ENCODE measurements around the gene COX8C.
A peak's percentile ranks its signal among the peaks of the same experiment; 100 is the strongest.

The COX8C gene, protein sequence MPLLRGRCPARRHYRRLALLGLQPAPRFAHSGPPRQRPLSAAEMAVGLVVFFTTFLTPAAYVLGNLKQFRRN

DNA sequence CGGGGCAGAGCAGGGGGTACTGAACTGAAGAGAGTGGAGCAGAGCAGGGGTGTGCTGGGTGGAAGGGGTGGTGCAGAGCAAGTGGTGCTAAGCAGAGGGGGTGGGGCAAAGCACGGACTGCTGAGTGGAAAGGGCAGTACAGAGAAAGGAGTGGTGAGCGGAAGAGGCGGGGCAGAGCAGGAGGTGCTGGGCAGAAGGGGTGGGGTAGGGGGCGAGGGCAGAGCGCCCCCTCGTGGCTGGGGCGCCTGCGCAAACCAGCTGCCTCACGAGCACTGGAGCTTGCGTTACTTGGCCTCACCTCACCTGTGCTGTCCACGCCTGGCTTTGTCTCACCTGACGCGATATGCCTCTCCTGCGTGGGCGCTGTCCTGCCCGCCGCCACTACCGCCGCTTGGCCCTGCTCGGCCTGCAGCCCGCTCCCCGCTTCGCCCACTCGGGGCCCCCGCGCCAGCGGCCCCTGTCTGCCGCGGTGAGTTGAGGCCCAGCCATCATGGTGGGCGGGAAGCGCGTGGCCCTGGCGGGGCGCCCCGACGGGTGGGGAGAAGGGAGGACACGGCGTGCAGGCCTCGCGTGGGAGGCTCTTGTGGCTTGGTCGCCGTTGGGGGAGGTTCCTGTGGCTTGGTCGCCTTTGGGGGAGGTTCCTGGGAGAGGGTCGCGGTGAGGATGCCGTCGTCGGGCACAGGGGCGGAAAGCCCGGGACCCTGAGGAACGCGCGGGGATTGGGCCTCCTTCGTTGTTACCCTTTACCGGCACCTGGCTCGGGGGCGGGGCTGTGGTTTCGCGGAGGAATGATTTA is at the start of gene COX8C:
Gene COX8C (plus strand): TSS at position 257 of the 796 bp plus-strand sequence. CDS start 87 bp downstream, at position 344.
- no peak for DNase-seq

GRCh38 chr14:93299416-93299815 is 47.6 kb upstream of the COX8C start:
- no peak for DNase-seq

- no peak for DNase-seq
Measured at GRCh38 chr14:93299866-93300265, 47.1 kb upstream of the COX8C start.

DNA sequence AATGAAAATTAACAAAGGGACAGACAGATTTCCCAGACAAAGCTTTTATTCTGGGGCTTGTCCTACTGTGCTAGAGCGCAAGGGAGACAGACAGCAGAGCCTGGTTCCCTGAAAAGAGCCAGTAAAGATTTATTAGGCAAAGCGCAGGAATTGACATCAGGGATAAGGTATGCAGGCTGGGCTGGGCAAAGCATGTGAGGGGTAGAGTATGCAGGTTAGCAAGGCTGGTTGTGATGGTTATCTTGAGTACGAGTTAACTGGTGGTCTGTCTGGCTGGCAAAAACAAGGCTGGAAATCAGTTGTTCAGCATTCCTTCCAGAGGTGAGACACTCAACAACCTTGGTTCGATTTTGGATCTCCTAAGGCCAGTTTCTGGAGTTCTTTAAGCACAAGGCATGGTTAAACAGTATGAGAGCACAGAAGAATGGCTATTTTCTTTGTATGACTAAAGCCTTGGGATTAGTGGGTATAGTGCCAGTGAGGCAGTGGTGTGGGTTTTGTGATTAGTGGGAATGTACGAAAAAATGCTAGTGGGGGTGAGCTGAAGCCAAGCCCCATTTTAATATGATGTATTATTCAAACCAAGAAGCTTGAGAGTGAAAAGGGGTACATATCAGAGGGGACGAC is 45.0 kb upstream of the COX8C start:
- DNase-seq = peak; percentile 35

DNA sequence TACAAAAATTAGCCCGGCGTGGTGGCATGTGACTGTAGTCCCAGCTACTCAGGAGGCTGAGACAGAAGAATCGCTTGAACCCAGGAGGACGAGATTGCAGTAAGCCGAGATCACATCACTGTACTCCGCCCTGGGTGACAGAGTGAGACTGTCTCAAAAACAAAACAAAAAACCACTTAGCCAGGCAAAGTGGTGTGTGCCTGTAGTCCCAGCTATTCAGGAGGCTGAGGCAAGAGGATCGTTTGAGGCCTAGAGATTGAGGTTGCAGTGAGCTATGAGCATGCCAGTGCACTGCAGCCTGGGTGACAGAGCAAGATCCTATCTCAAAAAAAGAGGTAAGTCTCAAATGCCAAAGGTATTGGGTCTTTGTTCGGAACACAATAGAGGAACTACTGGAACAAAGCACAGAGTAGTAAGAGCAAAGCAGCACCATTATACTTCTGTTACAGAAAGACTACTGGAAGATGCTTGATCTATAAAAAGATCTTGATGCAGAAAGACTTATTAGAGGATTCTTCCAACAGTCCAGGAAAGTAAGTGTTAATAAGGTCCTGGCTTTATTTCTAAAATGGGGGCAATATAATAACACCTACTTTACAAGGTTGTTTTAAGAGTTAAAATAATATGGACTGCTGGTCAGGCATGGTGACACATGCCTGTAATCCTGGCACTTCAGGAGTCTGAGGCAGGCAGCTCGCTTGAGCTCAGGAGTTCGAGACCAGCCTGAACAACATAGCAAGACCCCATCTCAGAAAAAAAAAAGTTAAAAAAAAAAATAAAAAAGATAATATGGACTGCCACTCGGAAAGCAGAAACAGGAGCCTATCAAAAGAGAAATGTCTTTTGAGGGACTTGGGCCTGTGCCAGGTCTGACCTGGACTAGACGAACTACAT is 44.0 kb upstream of the COX8C start:
- DNase-seq = no peak

DNA sequence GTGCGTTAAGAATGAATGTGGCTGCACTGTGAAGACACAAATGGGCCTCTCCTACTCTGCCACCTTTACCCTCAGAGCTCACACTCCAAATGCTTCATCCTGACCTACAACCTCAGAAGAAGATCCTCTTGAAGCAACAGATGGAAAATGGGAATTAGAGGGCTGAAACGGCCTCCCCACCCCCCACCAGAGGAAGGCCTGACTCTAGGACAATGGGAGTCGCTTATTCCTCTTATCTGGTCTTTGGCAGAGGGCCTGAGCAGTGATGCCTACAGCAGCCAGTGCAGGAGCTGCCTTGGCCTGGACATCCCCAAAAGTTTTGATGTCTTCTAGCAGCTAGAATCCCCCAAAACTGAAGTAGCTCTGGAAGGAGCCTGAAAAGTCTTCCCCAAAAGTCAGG is 43.3 kb upstream of the COX8C start:
- no peak for DNase-seq

GRCh38 chr14:93304771-93305170 is 42.2 kb upstream of the COX8C start:
- peak; percentile 33 for DNase-seq

- no peak for DNase-seq
Measured at GRCh38 chr14:93305725-93306418, 41.1 kb upstream of the COX8C start.

- DNase-seq = no peak
Measured at GRCh38 chr14:93306812-93307211, 40.2 kb upstream of the COX8C start.

DNA sequence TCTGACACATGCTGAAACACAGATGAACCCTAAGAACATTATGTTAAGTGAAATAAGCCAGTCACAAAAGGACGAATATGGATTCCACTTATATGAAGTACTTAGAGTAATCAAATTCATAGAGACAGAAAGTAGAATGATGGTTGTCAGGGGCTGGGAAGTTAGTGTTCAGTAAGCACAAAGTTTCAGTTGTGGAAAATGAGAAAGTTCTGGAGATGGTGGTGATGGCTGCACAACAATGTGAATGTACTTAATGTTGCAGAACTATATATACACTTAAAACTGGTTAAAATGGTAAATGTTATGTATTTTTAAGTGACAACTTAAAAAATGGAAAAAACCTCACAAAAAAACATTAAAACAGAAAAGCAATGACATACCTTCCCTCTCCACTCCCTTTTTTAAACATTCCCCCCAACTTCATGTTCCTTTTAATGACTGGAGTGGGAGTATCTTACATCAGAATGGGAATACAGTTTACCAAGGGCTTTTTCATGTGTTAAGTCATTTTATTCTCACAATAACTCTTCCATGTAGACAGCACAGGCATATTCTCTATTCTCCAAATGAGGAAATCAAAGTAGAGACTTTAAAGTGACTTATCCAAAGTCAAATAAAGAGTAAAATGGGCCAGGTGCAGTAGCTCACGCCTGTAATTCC is 38.2 kb upstream of the COX8C start:
- DNase-seq = no peak

- no peak for DNase-seq
Measured at GRCh38 chr14:93309427-93309966, 37.5 kb upstream of the COX8C start.

- no peak for DNase-seq
Measured at GRCh38 chr14:93311082-93311481, 35.9 kb upstream of the COX8C start.

- no peak for DNase-seq
Measured at GRCh38 chr14:93315575-93315974, 31.4 kb upstream of the COX8C start.

DNA sequence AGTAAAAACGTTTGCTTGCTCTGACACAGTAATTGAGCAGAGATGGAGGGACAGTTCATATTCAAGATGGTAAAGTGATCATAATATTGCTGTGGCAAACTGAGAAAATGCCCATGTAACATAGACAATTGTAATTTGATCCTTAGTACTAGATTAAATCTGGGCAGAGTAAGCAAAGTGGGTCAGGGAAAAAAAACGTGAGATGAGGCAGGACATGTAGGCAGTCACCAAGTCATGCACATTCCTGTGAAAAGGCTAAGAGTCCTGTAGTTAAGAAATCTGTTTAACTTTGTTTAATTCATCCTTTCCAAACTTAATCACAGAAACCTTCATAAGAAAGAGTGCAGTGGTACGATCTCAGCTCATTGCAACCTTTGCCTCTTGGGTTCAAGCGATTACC is 30.3 kb upstream of the COX8C start:
- DNase-seq = no peak

DNA sequence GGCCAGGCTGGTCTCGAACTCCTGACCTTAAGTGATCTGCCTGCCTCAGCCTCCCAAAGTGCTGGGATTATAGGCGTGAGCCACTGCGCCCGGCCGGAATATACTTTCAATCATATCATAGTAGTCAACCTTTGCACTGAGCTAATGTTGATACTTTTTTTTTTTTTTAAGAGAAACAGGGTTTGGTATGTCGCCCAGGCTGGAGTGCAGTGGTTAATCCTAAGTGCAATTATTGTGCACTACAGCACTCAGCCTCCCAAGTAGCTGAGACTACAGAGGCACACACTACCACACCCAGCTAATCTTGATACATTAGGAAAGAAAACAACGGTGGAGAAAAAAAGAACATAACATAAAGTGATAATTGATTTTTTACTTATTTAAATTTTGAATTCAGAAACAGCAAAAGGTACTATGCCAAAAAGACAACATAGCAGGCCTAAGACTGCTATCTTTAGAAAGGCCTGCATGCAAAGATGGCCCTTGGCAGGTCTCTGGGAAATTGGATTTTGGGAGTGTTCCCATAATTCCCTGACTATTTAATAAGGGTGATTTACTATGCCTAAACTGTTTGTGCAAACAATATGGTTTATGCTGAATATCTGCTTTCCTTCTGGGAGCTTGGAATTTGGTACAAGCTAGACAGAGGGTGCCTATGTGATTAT is 29.6 kb upstream of the COX8C start:
- DNase-seq = no peak

DNA sequence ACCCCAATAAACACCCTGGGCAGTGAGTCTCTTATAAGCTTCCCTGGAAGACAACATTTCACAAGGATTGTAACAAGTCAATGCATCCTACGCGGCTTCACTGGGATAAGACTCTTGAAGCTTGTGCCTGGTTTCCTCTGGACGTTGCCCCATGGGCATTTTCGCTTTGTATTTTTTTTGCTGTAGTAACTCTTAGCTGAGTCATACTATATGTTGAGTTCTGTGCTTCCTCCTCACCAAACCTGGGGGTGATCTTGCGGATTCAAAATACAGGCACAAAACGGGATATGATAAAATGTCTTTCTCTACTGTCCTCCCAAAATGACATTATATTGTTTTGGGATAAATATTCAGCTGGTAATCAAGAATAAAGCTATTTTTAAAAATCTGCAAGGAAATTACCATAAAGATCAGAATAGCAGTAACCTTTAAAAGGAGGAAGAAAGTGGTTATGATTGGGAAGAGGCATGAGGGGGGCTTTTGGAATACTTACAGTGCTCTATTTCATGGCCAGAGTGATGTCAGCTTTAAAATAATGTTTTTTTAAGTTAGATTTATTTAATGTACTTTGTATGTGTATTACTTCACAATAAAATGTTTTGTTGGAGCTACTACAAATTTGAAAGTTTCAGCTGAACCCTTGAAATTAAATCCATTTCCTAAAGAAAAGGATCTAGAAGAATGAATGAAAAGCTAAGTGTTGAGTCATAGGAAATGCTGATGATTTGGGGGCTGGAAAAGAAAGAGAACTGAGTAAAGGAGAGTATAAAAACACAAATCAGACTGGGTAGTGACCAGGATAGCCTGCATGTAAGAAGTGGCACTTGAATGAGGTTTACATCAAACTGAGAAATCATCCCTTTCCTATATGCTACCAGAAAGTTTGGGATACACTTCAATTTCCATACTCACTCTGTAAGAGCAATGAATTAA is 28.8 kb upstream of the COX8C start:
- peak; percentile 25 for DNase-seq

DNA sequence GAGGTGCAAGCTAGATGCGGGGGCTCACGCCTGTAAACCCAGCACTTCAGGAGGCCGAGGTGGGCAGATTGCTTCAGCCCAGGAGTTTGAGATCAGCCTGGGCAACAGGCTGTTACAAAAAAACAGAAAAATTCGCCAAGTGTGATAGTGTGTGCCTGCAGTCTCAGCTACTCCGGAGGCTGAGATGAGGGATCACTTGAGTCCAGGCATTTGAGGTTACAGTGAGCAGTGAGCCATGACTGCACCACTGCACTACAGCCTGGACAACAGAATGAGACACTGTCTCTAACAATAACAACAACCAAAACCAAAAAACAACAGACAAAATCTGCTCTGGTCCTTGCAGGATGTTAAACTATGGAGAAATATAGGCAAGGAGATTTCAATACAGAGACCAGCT is 28.1 kb upstream of the COX8C start:
- no peak for DNase-seq

DNA sequence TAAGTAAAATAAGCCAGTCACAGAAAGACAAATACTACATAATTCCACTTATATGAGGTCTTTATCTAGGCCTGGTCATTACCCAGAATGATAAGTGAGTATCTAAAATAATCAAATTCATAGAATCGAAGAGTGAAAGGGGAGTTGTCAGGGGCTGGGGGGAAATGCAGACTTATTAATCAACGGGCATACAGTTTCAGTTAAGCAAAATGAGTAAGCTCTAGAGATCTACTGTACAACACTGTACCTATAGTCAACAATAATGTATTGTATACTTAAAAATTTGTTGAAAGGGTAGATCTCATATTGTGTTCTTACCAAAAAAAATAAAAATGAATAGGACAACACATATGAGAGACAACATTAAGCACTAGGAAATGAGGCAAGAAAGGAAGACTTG is 27.5 kb upstream of the COX8C start:
- no peak for DNase-seq

DNA sequence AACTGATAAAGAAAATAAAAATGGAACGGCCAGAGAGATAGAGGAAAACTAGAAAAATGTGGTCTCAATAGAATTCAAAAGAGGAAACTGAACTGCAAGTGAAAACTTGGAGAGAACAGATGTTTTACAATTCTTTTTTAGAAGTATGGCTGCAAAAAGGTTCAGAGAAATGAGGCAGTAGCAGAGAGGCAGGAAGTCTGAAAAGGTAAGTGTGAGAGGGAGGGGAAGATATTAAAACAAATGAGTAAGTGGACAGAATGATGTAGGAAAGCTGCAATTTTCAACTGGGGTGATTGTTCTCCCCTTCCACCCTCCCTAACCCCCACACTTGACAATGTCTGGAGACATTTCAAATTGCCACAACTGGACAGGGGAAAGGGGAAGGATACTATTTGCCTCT is 27.0 kb upstream of the COX8C start:
- DNase-seq = no peak

DNA sequence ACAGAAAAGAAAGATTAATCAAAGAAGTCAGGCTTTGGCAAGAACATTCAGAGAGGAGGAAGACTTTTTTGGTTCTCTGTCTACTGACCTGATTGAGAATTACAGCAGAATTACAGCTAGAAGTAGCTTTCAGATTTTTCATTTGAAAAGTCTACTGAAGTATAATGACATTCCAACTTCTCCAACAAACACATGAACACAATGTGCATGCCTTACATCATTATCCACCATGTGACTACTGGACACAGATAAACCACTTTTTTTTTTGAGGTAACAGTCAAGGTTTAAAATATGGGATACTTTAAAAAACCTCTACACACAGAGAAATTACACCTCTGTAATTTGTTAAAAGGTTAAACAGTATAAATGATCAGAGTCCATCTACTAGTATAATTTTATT is 26.5 kb upstream of the COX8C start:
- DNase-seq = no peak
